Central memory CD4-positive, alpha-beta T cell (primary cell): Measurements from ENCODE around the gene CCDC174.
"Not testable (repeated sequence)": the region's sequence is repeated elsewhere in the genome, so short reads cannot be mapped to it uniquely, and the experiment has no call there.

Source experiments
- DNase-seq: peaks from one replicate; pipeline ENCODE4 v3.0.0; 2022

Gene CCDC174

GRCh38 chr3:14627815-14628214 lies 23.7 kb upstream of the CCDC174 start:
- DNase-seq = no peak

GRCh38 chr3:14628406-14628805 lies 23.2 kb upstream of the CCDC174 start:
- DNase-seq = no peak

GRCh38 chr3:14630404-14631100 lies 21.0 kb upstream of the CCDC174 start:
- no peak for DNase-seq

GRCh38 chr3:14631101-14631497 lies 20.5 kb upstream of the CCDC174 start:
- DNase-seq = no peak

GRCh38 chr3:14631687-14632441 lies 19.7 kb upstream of the CCDC174 start:
- no peak for DNase-seq

- no peak for DNase-seq
Measured at GRCh38 chr3:14632442-14632930, 19.1 kb upstream of the CCDC174 start.

GRCh38 chr3:14633417-14633816 lies 18.1 kb upstream of the CCDC174 start:
- no peak for DNase-seq

GRCh38 chr3:14633819-14634424 lies 17.6 kb upstream of the CCDC174 start:
- peak; percentile 38 for DNase-seq

GRCh38 chr3:14634763-14635400 lies 16.7 kb upstream of the CCDC174 start:
- DNase-seq = no peak

GRCh38 chr3:14636496-14637087 lies 15.0 kb upstream of the CCDC174 start:
- DNase-seq = no peak

- no peak for DNase-seq
Measured at GRCh38 chr3:14640157-14640562, 11.4 kb upstream of the CCDC174 start.

GRCh38 chr3:14640734-14641133 lies 10.8 kb upstream of the CCDC174 start:
- DNase-seq = no peak

- DNase-seq = no peak
Measured at GRCh38 chr3:14641346-14641745, 10.2 kb upstream of the CCDC174 start.

GRCh38 chr3:14645453-14645852 lies 6.1 kb upstream of the CCDC174 start:
- no peak for DNase-seq

GRCh38 chr3:14646131-14646573 lies 5.4 kb upstream of the CCDC174 start:
- no peak for DNase-seq

- no peak for DNase-seq
Measured at GRCh38 chr3:14646589-14647413, 4.8 kb upstream of the CCDC174 start.

GRCh38 chr3:14647976-14648955 lies 3.3 kb upstream of the CCDC174 start:
- DNase-seq = no peak

GRCh38 chr3:14649466-14649865 lies 2.1 kb upstream of the CCDC174 start:
- DNase-seq = no peak

- no peak for DNase-seq
Measured at GRCh38 chr3:14650193-14650592, 1.4 kb upstream of the CCDC174 start.

- not testable (repeated sequence) for DNase-seq
Measured at GRCh38 chr3:14652360-14652907, 872 bp downstream of the CCDC174 start.
